ENCODE measurements around the gene PARD3B.

DNA sequence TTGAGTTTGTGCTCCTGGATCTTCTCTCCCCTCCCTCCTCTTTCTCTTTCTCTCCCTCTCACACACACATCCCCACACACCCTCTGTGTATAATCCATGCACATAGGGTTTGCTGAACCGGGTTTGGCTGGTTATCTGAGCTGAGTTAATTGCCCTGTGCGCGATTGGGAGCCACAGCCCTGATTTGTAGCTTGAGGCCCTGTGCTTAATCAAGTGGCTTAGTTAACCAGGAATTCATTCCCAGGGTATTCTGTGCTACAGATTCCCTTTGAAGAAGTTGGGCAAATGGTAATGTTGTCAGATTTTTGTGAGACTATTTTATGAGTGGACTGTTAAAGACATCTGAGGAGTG is 6.2 kb downstream of the PARD3B start:
- TF ChIP-seq, protein P1, sequence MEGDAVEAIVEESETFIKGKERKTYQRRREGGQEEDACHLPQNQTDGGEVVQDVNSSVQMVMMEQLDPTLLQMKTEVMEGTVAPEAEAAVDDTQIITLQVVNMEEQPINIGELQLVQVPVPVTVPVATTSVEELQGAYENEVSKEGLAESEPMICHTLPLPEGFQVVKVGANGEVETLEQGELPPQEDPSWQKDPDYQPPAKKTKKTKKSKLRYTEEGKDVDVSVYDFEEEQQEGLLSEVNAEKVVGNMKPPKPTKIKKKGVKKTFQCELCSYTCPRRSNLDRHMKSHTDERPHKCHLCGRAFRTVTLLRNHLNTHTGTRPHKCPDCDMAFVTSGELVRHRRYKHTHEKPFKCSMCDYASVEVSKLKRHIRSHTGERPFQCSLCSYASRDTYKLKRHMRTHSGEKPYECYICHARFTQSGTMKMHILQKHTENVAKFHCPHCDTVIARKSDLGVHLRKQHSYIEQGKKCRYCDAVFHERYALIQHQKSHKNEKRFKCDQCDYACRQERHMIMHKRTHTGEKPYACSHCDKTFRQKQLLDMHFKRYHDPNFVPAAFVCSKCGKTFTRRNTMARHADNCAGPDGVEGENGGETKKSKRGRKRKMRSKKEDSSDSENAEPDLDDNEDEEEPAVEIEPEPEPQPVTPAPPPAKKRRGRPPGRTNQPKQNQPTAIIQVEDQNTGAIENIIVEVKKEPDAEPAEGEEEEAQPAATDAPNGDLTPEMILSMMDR (conservative IDR thresholded peaks at IDR 0.05; ENCODE audit: low read depth, low read length) = no peak
- TF ChIP-seq EZH2phosphoT487 (IDR thresholded peaks at IDR 0.05; ENCODE audit: borderline replicate concordance, low read length) = no peak
- TF ChIP-seq EZH2 (IDR thresholded peaks at IDR 0.05; ENCODE audit: low read length, unreplicated experiment) = no peak

All from PC-3 (cell line).